Hindlimb muscle (tissue), 1 donor: ENCODE measurements around the gene UBE3D. TPM values are rescaled to one million over a fixed set of nuclear protein-coding genes. Genes with fewer than 3 reads are reported as not detected.
"Not testable (repeated sequence)": the region's sequence is repeated elsewhere in the genome, so short reads cannot be mapped to it uniquely, and the experiment has no call there.

Experiments used
- DNase-seq: peaks from one replicate; pipeline ENCODE4 v3.0.0-alpha.2; 2013
- polyA plus RNA-seq: library from polyadenylated mRNA; unstranded; fragments of 120-200 nt; gene quantifications from one replicate; pipeline ENCODE4 v1.2.1, GENCODE V29; 2013; ENCODE audit not compliant: insufficient read length

UBE3D gene
- polyA plus RNA-seq, 1 donor = 12.4 TPM

GRCh38 chr6:83053678-83054077 is 12.0 kb downstream of the UBE3D start:
- DNase-seq = no peak

DNA sequence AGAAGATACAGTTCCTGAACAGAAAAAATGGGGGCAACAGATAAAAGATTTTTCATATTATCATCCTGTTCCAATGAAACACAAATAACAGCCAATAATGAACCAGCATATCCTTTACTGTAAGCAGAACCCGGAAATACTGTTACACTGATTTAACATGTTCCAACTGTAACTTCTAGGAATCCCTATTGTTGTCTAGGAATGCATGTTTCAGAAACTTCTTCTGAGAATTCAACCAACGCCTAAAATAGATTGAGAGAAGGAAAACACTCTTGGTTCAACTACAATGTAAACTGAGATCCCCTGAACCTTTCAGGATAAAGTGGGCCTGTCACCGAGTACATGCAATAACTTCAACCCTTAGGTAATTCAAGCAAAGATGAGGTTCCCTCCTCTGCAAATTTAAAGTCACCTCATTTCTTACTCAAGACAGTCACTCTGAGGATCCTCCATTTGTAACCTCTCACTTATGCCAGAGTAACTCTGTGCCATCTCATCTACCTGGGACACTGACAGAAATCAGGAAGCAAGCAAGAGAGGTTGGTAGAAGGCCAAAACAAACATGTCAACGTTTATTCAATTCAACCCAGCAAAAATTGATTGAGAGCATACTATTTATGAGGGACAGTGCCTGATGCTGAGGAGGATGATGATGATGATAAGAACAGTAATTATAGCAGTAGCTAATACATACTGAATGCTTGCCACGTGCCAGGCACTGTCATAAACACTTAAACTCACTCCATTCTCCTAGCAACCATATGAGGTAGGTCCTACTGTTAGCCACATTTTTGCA is 14.1 kb downstream of the UBE3D start:
- DNase-seq = no peak

- no peak for DNase-seq
Observed at GRCh38 chr6:83047065-83047754, 18.4 kb downstream of the UBE3D start.

DNA sequence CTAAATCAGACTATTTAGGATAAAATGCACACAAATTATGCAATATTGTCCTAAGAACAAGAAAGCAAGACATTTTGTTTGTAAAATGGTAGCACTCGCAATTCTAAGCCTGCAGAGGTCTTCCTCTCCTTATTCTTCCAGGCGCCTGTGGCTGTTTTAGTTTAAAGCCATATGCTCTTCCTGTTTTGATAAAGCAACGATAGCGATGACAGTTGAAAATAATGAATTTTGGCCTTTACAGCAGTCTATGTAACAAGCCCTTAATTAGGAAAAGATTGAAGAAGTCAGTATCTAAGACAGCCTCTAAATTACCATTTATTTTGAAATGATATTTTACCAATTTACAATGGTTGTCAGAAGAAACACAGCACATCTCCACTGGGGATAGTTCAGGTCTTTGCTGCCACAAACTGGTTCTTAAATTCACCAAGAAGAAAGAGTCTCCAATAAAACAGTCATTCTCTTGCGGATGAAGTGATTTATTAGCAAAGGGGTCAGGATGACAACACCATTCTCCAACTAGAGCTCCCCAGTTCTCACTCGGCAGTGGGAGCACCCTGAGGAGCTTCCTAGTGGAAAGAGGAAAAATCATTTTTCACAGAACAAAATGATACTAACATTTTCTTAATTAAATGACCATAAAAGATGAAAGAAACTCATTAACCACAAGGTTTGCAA is 21.4 kb downstream of the UBE3D start:
- no peak for DNase-seq

GRCh38 chr6:83042467-83043053 is 23.1 kb downstream of the UBE3D start:
- DNase-seq = no peak

- DNase-seq = no peak
Observed at GRCh38 chr6:83038246-83038645, 27.4 kb downstream of the UBE3D start.

- no peak for DNase-seq
Observed at GRCh38 chr6:83031689-83032088, 34.0 kb downstream of the UBE3D start.

DNA sequence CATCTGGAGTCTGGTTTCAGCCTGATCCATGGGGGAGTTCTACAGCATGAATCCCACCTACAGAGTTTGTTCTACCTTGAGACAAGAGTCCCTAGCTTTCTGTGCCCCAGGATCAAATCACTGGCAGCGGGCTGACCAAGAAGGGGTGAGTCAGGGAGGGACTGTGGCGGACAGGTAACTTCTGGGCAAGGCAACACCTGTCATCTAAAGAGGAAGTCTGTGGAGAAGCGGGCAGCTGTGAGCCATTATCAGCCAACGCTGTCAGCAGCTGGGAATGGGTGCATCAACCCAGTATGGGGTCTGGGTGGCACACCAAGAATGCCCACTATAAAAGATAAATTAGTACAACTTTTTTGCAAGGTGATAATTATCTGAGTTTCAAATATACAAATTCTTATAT is 45.9 kb downstream of the UBE3D start:
- DNase-seq = no peak

- not testable (repeated sequence) for DNase-seq
Observed at GRCh38 chr6:83011131-83011530, 54.5 kb downstream of the UBE3D start.

DNA sequence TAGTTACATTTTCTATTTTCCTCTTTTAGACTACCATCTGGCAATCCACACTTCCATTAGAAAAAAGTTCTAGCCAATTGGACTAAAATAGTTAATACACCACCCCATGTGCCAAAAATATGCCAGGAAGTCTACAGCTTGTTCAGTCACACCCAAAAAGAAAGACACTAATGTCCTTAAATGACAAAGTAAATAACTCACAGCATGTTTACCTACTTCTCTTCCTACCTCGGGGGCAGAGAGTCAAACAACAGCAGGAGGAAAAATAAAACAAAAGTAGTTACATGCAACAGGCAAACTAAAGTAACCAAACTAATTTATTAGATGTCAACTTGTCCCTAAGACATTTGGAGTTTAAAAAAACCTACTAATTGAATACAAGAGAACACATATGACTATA is 57.0 kb downstream of the UBE3D start:
- DNase-seq = no peak

DNA sequence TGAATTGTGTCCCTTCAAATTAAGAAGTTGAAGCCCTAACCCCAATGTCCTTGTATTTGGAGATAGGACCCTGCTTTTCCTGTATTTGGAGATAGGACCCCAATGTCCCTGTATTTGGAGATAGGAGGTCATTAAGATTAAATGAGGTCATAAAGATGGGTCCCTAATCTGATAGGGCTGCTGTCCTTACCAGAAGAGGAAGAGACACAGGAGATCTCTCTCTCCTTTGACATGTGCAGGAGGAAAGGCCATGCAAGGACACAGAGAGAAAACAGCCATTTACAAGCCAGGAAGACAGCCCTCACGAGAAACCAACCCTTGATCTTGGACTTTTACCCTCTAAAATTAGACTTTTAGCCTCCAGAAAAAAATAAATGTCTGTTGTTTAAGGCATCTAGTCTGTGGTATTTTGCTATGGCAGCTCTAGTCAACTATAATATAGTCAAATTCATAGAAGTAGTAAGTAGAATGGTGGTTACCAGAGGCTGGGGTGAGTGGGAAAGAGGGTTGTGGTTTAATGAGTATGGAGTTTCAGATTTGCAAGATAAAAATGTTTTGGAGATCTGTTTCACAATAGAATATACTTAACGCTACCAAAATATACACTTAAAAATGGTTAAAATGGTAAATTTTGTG is 59.3 kb downstream of the UBE3D start:
- no peak for DNase-seq

DNA sequence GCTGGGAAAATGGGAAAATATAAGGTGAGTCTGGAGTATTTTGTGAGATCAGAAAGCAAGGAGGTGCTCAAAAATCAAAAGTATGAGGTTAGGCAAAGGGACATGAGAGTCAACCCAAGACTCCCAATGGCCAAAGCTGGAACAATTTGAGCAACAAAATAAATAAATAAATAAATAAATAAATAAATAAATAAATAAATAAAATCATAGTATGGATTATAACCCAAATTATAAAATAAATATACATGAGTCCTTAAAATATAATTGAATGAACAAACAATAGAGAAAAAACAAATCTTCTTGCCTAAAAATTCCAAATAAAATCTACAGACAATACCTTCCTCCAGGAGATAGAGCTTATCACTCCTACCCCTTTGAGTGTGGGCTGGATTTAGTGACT is 69.5 kb downstream of the UBE3D start:
- DNase-seq = no peak

DNA sequence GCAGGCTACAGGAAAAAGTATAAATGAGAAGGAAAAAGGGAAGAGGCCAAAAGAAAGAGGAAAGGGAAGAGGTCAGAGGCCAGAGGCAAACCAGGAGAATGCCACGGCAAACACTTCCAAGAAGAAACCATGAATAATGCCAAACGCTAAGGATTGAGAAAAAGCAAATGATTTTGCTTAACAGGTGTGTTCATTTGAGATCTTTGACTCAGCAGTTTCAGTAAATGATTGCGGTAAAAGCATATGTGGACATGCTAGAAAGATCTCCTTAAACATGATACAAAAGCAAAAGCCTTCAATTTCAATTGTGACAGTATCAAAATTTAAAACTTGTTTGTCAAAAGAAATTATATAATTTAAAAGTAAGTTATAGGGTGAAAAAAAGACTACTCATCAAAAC is 70.6 kb downstream of the UBE3D start:
- no peak for DNase-seq

- no peak for DNase-seq
Observed at GRCh38 chr6:82989736-82990290, 75.8 kb downstream of the UBE3D start.

DNA sequence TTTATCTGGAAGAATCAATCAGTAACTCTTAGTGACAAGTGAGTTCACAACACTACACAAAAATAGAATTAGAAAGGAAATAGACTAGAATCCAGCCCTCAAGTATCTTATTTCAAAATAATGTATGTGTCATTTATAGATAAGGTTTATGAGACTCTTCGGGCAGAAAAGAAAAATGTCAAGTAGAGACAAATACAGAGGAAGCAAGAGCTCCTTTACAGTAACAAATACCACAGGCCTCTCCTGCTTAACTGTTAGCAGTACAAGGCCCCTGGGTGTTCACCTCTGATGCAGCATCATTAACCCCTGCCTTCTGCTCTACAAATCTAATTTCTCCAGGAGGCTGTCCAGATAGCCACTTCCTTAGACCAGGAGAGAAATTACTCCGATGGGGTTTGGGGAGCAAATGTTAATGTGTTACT is 76.7 kb downstream of the UBE3D start:
- DNase-seq = no peak

- no peak for DNase-seq
Observed at GRCh38 chr6:82987951-82988350, 77.7 kb downstream of the UBE3D start.

- DNase-seq = no peak
Observed at GRCh38 chr6:82987416-82987815, 78.2 kb downstream of the UBE3D start.

GRCh38 chr6:82984720-82985119 is 80.9 kb downstream of the UBE3D start:
- DNase-seq = no peak

DNA sequence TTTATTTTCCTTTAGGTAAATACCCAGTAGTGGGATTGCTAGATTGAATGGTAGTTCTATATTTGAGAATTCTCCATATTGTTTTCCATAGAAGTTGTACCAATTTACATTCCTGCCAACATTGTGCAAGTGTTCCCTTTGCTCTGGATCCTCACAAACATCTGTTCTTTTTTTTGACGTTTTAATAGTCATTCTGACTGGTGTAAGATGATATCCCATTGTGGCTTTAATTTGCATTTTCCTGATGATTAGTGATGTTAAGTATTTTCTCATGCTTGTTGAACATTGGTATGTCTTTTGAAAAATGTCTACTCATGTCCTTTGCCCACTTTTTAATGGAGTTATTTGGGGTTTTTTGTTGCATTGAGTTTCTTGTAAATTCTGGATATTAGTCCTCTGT is 85.6 kb downstream of the UBE3D start:
- no peak for DNase-seq

DNA sequence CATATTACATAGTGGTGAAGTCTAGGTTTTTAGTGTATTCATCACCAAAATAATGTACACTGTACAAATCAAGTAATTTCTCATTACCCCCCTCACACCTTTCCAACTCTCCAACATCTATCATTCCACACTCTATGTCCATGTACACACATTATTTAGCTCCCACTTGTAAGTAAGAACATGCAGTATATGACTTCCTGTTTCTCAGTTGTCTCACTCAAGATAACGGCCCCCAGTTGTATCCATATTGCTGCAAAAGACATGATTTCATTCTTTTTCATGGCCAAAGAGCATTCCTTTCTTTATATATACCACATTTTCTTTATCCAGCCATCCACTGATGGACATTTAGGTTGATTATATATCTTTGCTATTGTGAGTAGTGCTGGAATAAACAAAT is 86.0 kb downstream of the UBE3D start:
- DNase-seq = no peak

- DNase-seq = no peak
Observed at GRCh38 chr6:82978362-82978945, 87.2 kb downstream of the UBE3D start.

DNA sequence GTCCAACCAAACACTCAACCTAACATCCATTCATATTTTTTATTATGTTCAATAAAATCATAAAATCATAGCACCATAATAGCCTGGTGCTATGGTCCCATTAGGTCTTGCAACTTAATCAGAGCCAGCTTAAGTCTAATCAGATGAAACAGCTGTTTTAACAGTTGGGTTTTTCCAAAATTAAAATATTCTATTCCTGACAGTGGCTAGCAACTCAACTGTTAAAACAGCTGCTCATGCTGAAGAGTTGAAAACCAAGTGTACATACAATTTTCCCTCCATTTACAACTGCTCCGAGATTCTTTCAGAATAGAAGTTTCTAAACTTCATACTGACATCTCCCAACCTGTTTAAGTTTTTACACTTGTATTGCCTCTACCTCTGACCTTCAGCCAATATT is 89.5 kb downstream of the UBE3D start:
- no peak for DNase-seq
